K562 (cell line): ENCODE measurements around the gene CRABP2. TPM values are rescaled to one million over a fixed set of nuclear protein-coding genes. Genes with fewer than 3 reads are reported as not detected.

Experiments used
- ADNP ChIP-seq: fragments of 200-800 bp; sonication (Bioruptor generic); IDR thresholded peaks from 2 replicates; pipeline ENCODE4 v1.6.1; 2016; ENCODE audit warnings: missing genetic modification characterization, missing compliant biosample characterization
- CREBBP ChIP-seq: IDR thresholded peaks from one replicate; pipeline ENCODE4 v1.6.1; 2012; ENCODE audit warnings: low read depth, mild to moderate bottlenecking, control low read depth, inconsistent platforms, low read length
- FOXA1 ChIP-seq: fragments of 450-650 bp; IDR thresholded peaks from 2 replicates; pipeline ENCODE4 v1.6.1; 2016; ENCODE audit warnings: mild to moderate bottlenecking, borderline replicate concordance
- JUN ChIP-seq, 2 experiments: sonication (generic) in 1 of 2; formaldehyde crosslinking in 1 of 2; IDR thresholded peaks; 2 replicates each; pipeline versions ENCODE4 v1.6.1 to v1.8.0; 2012 to 2022; ENCODE audit warnings: borderline replicate concordance in 2 of 2, mild to moderate bottlenecking in 2 of 2, improper control_type of control experiment in 1 of 2, low read depth in 1 of 2, low read length in 1 of 2, missing genetic modification reagents in 1 of 2
- SMC3 ChIP-seq: conservative IDR thresholded peaks from 2 replicates; pipeline ENCODE4 v1.6.1; 2011; ENCODE audit warnings: low read depth, low read length, improper control_type of control experiment; ENCODE audit not compliant: insufficient read depth
- TEAD4 ChIP-seq, 2 experiments: sonication (generic) in 1 of 2; formaldehyde crosslinking in 1 of 2; IDR thresholded peaks; 2 replicates each; pipeline versions ENCODE4 v1.6.1 to v1.8.0; 2012 to 2022; ENCODE audit warnings: borderline replicate concordance in 1 of 2, inconsistent platforms in 1 of 2, low read length in 1 of 2, mild to moderate bottlenecking in 1 of 2, missing genetic modification reagents in 1 of 2
- polyA plus RNA-seq, 8 experiments: library from polyadenylated mRNA; depleted of rRNA in 4 of 8; stranded (reverse) in 5 of 8; unstranded in 3 of 8; fragments of >200 nt; fragmentation: Nextera tagmentation in 2 of 8; fragmentation: Illumina TruSeq in 1 of 8; extraction: Ambion mirVana in 2 of 8; extraction: Trizol in 1 of 8; gene quantifications; 2 replicates each; pipeline versions ENCODE4 v1.2.1 to v1.2.3, GENCODE V29; 2011 to 2014; ENCODE audit warnings: inconsistent platforms in 1 of 8, missing spikeins in 1 of 8
- total RNA-seq, 7 experiments: library from RNA; depleted of rRNA in 6 of 7; stranded (reverse); fragments of >200 nt in 6 of 7; fragmentation: Illumina TruSeq in 2 of 7; extraction: Trizol in 2 of 7; gene quantifications; 2 replicates each; pipeline versions ENCODE4 v1.2.1 to v1.2.3, GENCODE V29; 2011 to 2021; ENCODE audit warnings: low replicate concordance in 1 of 7
- TF ChIP-seq, protein P1 (sequence below), 2 experiments: fragments of 450-650 bp; conservative IDR thresholded peaks; 2 replicates each; pipeline ENCODE4 v1.6.1; 2017; ENCODE audit warnings: mild to moderate bottlenecking in 2 of 2, moderate library complexity in 2 of 2
- TF ChIP-seq, protein P2 (sequence below): fragments of 200-800 bp; sonication (Bioruptor generic); IDR thresholded peaks from 2 replicates; pipeline ENCODE4 v1.6.1; 2016; ENCODE audit warnings: missing genetic modification characterization, missing compliant biosample characterization
- TF ChIP-seq, protein P3 (sequence below): fragments of 150-350 bp; conservative IDR thresholded peaks from 2 replicates; pipeline ENCODE4 v1.6.1; 2014; ENCODE audit warnings: low read length
- TF ChIP-seq, protein P4 (sequence below): fragments of 150-350 bp; IDR thresholded peaks from 2 replicates; pipeline ENCODE4 v1.6.1; 2014; ENCODE audit warnings: low read depth, mild to moderate bottlenecking, low read length, borderline replicate concordance

Gene CRABP2
- total and polyA plus RNA-seq, 9 of the 15 experiments (the other 6 are each of a cell fraction or from before 2014, with no cell fraction given) = 0.30 to 2.5 (median 0.82) TPM

DNA sequence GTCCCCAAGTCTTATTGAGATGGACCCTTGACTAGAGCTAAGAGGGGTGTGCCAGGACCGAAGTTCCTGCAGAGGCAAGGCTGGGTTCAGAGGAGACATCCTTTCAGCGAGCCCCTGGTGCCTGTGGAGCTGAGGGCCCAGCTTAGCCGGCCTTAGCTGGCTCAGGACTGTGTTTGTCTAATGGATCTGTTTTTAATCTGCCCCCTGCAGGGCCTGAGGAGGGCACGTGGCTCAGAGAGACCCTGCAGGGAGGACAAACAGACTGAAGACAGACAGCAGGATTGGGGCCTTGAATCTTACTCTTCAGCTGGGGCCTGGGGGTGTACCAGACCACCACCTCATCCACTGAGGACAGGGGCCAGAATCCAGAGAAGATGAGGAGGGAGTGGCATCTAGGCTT lies 1.6 kb downstream of the CRABP2 start (continued):
- TF ChIP-seq FOXA1 (no peak), ADNP (tag) (no peak), TEAD4 (IDR thresholded peaks at IDR 0.05; ENCODE audit: low read length) (no peak), TEAD4 (CRISPR knock-in tag; IDR thresholded peaks at IDR 0.05; ENCODE audit: borderline replicate concordance) (no peak), SMC3 (no peak), JUN (IDR thresholded peaks at IDR 0.05; ENCODE audit: borderline replicate concordance, low read depth, low read length) (no peak), JUN (CRISPR knock-in tag; IDR thresholded peaks at IDR 0.05; ENCODE audit: borderline replicate concordance) (no peak), CREBBP (no peak)
- TF ChIP-seq, protein P1, sequence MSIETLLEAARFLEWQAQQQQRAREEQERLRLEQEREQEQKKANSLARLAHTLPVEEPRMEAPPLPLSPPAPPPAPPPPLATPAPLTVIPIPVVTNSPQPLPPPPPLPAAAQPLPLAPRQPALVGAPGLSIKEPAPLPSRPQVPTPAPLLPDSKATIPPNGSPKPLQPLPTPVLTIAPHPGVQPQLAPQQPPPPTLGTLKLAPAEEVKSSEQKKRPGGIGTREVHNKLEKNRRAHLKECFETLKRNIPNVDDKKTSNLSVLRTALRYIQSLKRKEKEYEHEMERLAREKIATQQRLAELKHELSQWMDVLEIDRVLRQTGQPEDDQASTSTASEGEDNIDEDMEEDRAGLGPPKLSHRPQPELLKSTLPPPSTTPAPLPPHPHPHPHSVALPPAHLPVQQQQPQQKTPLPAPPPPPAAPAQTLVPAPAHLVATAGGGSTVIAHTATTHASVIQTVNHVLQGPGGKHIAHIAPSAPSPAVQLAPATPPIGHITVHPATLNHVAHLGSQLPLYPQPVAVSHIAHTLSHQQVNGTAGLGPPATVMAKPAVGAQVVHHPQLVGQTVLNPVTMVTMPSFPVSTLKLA (conservative IDR thresholded peaks at IDR 0.05) = no peak
- TF ChIP-seq, protein P2, sequence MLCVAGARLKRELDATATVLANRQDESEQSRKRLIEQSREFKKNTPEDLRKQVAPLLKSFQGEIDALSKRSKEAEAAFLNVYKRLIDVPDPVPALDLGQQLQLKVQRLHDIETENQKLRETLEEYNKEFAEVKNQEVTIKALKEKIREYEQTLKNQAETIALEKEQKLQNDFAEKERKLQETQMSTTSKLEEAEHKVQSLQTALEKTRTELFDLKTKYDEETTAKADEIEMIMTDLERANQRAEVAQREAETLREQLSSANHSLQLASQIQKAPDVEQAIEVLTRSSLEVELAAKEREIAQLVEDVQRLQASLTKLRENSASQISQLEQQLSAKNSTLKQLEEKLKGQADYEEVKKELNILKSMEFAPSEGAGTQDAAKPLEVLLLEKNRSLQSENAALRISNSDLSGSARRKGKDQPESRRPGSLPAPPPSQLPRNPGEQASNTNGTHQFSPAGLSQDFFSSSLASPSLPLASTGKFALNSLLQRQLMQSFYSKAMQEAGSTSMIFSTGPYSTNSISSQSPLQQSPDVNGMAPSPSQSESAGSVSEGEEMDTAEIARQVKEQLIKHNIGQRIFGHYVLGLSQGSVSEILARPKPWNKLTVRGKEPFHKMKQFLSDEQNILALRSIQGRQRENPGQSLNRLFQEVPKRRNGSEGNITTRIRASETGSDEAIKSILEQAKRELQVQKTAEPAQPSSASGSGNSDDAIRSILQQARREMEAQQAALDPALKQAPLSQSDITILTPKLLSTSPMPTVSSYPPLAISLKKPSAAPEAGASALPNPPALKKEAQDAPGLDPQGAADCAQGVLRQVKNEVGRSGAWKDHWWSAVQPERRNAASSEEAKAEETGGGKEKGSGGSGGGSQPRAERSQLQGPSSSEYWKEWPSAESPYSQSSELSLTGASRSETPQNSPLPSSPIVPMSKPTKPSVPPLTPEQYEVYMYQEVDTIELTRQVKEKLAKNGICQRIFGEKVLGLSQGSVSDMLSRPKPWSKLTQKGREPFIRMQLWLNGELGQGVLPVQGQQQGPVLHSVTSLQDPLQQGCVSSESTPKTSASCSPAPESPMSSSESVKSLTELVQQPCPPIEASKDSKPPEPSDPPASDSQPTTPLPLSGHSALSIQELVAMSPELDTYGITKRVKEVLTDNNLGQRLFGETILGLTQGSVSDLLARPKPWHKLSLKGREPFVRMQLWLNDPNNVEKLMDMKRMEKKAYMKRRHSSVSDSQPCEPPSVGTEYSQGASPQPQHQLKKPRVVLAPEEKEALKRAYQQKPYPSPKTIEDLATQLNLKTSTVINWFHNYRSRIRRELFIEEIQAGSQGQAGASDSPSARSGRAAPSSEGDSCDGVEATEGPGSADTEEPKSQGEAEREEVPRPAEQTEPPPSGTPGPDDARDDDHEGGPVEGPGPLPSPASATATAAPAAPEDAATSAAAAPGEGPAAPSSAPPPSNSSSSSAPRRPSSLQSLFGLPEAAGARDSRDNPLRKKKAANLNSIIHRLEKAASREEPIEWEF = no peak
- TF ChIP-seq, protein P3, sequence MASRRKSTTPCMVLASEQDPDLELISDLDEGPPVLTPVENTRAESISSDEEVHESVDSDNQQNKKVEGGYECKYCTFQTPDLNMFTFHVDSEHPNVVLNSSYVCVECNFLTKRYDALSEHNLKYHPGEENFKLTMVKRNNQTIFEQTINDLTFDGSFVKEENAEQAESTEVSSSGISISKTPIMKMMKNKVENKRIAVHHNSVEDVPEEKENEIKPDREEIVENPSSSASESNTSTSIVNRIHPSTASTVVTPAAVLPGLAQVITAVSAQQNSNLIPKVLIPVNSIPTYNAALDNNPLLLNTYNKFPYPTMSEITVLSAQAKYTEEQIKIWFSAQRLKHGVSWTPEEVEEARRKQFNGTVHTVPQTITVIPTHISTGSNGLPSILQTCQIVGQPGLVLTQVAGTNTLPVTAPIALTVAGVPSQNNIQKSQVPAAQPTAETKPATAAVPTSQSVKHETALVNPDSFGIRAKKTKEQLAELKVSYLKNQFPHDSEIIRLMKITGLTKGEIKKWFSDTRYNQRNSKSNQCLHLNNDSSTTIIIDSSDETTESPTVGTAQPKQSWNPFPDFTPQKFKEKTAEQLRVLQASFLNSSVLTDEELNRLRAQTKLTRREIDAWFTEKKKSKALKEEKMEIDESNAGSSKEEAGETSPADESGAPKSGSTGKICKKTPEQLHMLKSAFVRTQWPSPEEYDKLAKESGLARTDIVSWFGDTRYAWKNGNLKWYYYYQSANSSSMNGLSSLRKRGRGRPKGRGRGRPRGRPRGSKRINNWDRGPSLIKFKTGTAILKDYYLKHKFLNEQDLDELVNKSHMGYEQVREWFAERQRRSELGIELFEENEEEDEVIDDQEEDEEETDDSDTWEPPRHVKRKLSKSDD = no peak
- TF ChIP-seq, protein P4, sequence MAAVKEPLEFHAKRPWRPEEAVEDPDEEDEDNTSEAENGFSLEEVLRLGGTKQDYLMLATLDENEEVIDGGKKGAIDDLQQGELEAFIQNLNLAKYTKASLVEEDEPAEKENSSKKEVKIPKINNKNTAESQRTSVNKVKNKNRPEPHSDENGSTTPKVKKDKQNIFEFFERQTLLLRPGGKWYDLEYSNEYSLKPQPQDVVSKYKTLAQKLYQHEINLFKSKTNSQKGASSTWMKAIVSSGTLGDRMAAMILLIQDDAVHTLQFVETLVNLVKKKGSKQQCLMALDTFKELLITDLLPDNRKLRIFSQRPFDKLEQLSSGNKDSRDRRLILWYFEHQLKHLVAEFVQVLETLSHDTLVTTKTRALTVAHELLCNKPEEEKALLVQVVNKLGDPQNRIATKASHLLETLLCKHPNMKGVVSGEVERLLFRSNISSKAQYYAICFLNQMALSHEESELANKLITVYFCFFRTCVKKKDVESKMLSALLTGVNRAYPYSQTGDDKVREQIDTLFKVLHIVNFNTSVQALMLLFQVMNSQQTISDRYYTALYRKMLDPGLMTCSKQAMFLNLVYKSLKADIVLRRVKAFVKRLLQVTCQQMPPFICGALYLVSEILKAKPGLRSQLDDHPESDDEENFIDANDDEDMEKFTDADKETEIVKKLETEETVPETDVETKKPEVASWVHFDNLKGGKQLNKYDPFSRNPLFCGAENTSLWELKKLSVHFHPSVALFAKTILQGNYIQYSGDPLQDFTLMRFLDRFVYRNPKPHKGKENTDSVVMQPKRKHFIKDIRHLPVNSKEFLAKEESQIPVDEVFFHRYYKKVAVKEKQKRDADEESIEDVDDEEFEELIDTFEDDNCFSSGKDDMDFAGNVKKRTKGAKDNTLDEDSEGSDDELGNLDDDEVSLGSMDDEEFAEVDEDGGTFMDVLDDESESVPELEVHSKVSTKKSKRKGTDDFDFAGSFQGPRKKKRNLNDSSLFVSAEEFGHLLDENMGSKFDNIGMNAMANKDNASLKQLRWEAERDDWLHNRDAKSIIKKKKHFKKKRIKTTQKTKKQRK = no peak
